Tibial nerve (tissue), 4 donors: ENCODE data around the gene DTD2. TPM values are rescaled to one million over a fixed set of nuclear protein-coding genes. Genes with fewer than 3 reads are reported as not detected.

Experiments
- DNase-seq, 2 donors: peaks; one replicate each; pipeline ENCODE4 v3.0.0-alpha.2; 2019; ENCODE audit warnings: low spot score in 2 of 2
- H3K27ac ChIP-seq, 4 donors: fragments of 200-600 bp; sonication (generic) in 3 of 4; one replicate each; pipeline ENCODE4 v1.5.1; 2017 to 2019; ENCODE audit warnings: mild to moderate bottlenecking in 1 of 4
- H3K27me3 ChIP-seq, 2 donors: fragments of 200-600 bp; sonication (generic) in 1 of 2; one replicate each; pipeline versions ENCODE4 v1.5.1 to v1.6.0; 2017 to 2019
- H3K36me3 ChIP-seq, 3 donors: fragments of 200-600 bp; sonication (generic); one replicate each; pipeline ENCODE4 v1.5.1; 2018 to 2019
- H3K4me1 ChIP-seq, 4 donors: fragments of 200-600 bp; sonication (generic) in 3 of 4; one replicate each; pipeline ENCODE4 v1.5.1; 2017 to 2019
- H3K4me3 ChIP-seq, 4 donors: fragments of 200-600 bp; sonication (generic) in 3 of 4; one replicate each; pipeline ENCODE4 v1.5.1; 2017 to 2019; ENCODE audit warnings: mild to moderate bottlenecking in 1 of 4, moderate library complexity in 1 of 4
- H3K9me3 ChIP-seq, 4 donors: fragments of 200-600 bp; sonication (generic) in 3 of 4; one replicate each; pipeline ENCODE4 v1.5.1; 2017 to 2019
- CTCF ChIP-seq, 5 experiments: fragments of 200-600 bp in 3 of 5; fragments of 450-650 bp in 2 of 5; sonication (generic) in 3 of 5; IDR thresholded peaks; one replicate each; pipeline ENCODE4 v1.5.1; 2016 to 2019; ENCODE audit warnings: antibody characterized with exemption in 5 of 5, mild to moderate bottlenecking in 3 of 5, moderate library complexity in 2 of 5
- EP300 ChIP-seq, 2 donors: sonication (generic); formaldehyde crosslinking; IDR thresholded peaks; one replicate each; pipeline ENCODE4 v1.6.1; 2017; ENCODE audit warnings: antibody characterized with exemption in 2 of 2, mild to moderate bottlenecking in 1 of 2
- POLR2A ChIP-seq, 2 donors: fragments of 450-650 bp; IDR thresholded peaks; one replicate each; pipeline ENCODE4 v1.6.1; 2017; ENCODE audit warnings: antibody characterized with exemption in 2 of 2, mild to moderate bottlenecking in 2 of 2, moderate library complexity in 2 of 2
- WGBS, 2 donors: methylation state at CpG; one replicate each; pipeline ENCODE4 v1.1.5; 2018; 5-methylcytosine and 5-hydroxymethylcytosine counted together
- total RNA-seq, 4 donors: library from RNA; depleted of rRNA; stranded (reverse); fragments of >200 nt; gene quantifications; one replicate each; pipeline ENCODE4 v1.1.0, GENCODE V29; 2016

Gene DTD2
- total RNA-seq, 4 donors from 2014 or later: 40.0 to 63.4 (median 47.4) TPM

- no peak for DNase-seq
- H3K4me3 ChIP-seq: peak overlapping the region in 1 of 4 donors; percentile 27
- H3K27me3 ChIP-seq: no peaks in the 10 kb centered on the region
- WGBS, 2 donors: 20 to 22% methylated on average over 1 of the region's 1 CpG
- no peaks in the 10 kb centered on the region for H3K9me3 ChIP-seq
- peaks cover 0 to 66% (median 15%) of the 10 kb centered on the region in 4 donors for H3K4me1 ChIP-seq
- no peaks in the 10 kb centered on the region for H3K36me3 ChIP-seq
- H3K27ac ChIP-seq: no peak overlapping the region
- no peak for TF ChIP-seq CTCF (IDR thresholded peaks at IDR 0.05)
- no peak for TF ChIP-seq EP300 (IDR thresholded peaks at IDR 0.05)
- no peak for TF ChIP-seq POLR2A (IDR thresholded peaks at IDR 0.05)
Measured at GRCh38 chr14:31418440-31418839, 38.9 kb downstream of the DTD2 start.

GRCh38 chr14:31414190-31414833 lies 43.0 kb downstream of the DTD2 start:
- 9 to 32% methylated on average over 1 of the region's 1 CpG for WGBS, 2 donors
- Histone ChIP-seq H3K4me1 (peaks cover 0 to 79% (median 19%) of the 10 kb centered on the region in 4 donors), H3K27me3 (no peaks in the 10 kb centered on the region), H3K36me3 (peaks cover 0 to 3% (median 0%) of the 10 kb centered on the region in 3 donors), H3K27ac (peak overlapping the region in 2 of 4 donors; percentile 15 to 22), H3K4me3 (no peak overlapping the region), H3K9me3 (no peaks in the 10 kb centered on the region)
- TF ChIP-seq POLR2A (IDR thresholded peaks at IDR 0.05) (no peak), EP300 (IDR thresholded peaks at IDR 0.05) (no peak), CTCF (IDR thresholded peaks at IDR 0.05) (no peak)
- no peak for DNase-seq

GRCh38 chr14:31411218-31411727 lies 46.0 kb downstream of the DTD2 start:
- no peak for DNase-seq
- Histone ChIP-seq H3K27me3 (no peaks in the 10 kb centered on the region), H3K9me3 (no peaks in the 10 kb centered on the region), H3K36me3 (peaks cover 0 to 3% (median 0%) of the 10 kb centered on the region in 3 donors), H3K4me1 (peaks cover 0 to 50% (median 15%) of the 10 kb centered on the region in 4 donors), H3K4me3 (peak overlapping the region in 1 of 4 donors; percentile 8), H3K27ac (peak overlapping the region in 2 of 4 donors; percentile 40 to 50)
- TF ChIP-seq CTCF (IDR thresholded peaks at IDR 0.05): no peak
- no peak for TF ChIP-seq EP300 (IDR thresholded peaks at IDR 0.05)
- TF ChIP-seq POLR2A (IDR thresholded peaks at IDR 0.05): no peak
- whole genome bisulfite sequencing, 2 donors: 5 to 6% methylated on average over 2 of the region's 2 CpGs

- H3K9me3 ChIP-seq: no peaks in the 10 kb centered on the region
- H3K27ac ChIP-seq: peak overlapping the region in 2 of 4 donors; percentile 26 to 50
- H3K36me3 ChIP-seq: peaks cover 0 to 3% (median 0%) of the 10 kb centered on the region in 3 donors
- 65 to 73% methylated on average over 3 of the region's 3 CpGs for WGBS, 2 donors
- H3K4me3 ChIP-seq: no peak overlapping the region
- H3K4me1 ChIP-seq: peaks cover 0 to 46% (median 13%) of the 10 kb centered on the region in 4 donors
- no peak for DNase-seq
- no peak for TF ChIP-seq EP300 (IDR thresholded peaks at IDR 0.05)
- no peak for TF ChIP-seq CTCF (IDR thresholded peaks at IDR 0.05)
- no peak for TF ChIP-seq POLR2A (IDR thresholded peaks at IDR 0.05)
- H3K27me3 ChIP-seq: no peaks in the 10 kb centered on the region
Measured at GRCh38 chr14:31410048-31410650, 47.2 kb downstream of the DTD2 start.

- no peak overlapping the region for H3K27ac ChIP-seq
- no peaks in the 10 kb centered on the region for H3K27me3 ChIP-seq
- TF ChIP-seq POLR2A (IDR thresholded peaks at IDR 0.05) (no peak), EP300 (IDR thresholded peaks at IDR 0.05) (no peak), CTCF (IDR thresholded peaks at IDR 0.05) (no peak)
- DNase-seq: no peak
- no peaks in the 10 kb centered on the region for H3K9me3 ChIP-seq
- no peak overlapping the region for H3K4me3 ChIP-seq
- WGBS, 2 donors: 97 to 98% methylated on average over 1 of the region's 1 CpG
- H3K36me3 ChIP-seq: peaks cover 0 to 3% (median 0%) of the 10 kb centered on the region in 3 donors
- H3K4me1 ChIP-seq: peaks cover 0 to 34% (median 7%) of the 10 kb centered on the region in 4 donors
Measured at GRCh38 chr14:31408421-31408820, 48.9 kb downstream of the DTD2 start.
